HG03060 (cell line): Measurements from ENCODE around the gene GREB1.
A peak's percentile ranks its signal among the peaks of the same experiment; 100 is the strongest.

ENCODE experiments used
- ATAC-seq: cut with Tn5 transposase; IDR thresholded peaks from one replicate; pipeline ENCODE4 v1.9.1; 2021; ENCODE audit warnings: low read depth, moderate number of reproducible peaks; ENCODE audit not compliant: unreplicated experiment

The GREB1 gene

DNA sequence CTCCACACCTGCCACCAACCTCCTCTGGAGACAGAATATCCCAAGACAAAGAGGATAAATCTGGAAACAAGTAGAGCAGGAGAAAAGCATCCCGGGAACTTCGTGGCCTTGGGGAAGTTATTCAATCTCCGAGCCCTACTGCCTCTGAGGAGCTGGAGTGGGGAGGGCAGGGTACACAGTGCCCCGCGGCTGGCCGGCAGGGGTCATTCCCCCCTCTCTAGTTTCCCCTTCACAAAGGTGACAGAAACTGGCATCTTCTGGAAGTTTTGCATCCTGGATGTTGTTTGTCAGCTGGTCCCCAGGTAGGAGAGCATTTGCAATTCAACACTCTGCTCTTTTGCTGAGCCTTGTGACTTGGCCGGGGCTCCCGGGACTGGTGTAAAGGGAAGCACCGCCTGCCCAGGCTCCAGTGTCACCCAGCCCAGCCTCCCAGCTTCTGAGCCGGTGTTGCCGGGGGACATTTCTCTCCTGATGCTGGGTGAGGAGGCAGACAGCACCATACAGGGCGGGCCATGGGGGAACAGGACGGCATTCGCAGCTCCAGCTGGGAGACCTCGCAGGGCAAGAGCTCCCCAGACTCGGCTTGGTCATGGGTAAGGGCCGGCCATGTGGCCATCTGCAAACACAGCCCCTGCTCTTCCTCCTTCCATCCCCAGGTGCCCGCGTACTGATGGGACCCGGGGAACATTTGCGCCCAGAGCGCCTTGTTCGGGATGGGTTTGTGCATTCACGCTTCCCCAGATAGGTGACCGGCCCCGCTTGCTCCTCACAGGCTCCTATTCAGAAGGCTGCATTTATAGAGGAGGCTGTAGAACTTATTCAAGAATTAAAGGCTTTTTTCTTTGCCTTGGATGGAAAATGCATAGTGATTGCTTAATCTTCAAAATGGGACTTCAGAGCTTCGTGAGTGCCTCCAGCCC, 143.6 kb downstream of the GREB1 start:
- no peak for ATAC-seq

- ATAC-seq: no peak
Observed at GRCh38 chr2:11678306-11678960, 144.6 kb downstream of the GREB1 start.

DNA sequence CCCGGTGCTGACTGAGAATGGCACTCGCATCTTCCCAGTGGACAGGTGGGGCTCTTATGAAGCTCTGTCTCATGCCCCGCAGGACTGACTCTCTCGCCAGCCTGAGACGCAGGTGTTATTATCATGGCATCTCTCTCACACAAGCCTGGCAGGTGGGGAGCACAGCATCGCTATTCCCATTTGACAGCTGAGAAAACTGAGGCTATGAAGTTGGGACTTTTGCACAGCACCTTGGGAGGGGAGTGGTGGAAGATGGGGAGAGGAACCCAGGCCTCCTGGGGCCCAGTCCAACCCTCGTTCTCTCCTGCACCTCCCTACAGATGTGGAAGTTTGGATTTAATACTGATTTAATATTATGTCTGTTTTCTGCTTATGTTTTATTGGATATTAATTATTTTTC, 145.2 kb downstream of the GREB1 start:
- no peak for ATAC-seq

GRCh38 chr2:11679486-11680181, 145.8 kb downstream of the GREB1 start:
- ATAC-seq: no peak

DNA sequence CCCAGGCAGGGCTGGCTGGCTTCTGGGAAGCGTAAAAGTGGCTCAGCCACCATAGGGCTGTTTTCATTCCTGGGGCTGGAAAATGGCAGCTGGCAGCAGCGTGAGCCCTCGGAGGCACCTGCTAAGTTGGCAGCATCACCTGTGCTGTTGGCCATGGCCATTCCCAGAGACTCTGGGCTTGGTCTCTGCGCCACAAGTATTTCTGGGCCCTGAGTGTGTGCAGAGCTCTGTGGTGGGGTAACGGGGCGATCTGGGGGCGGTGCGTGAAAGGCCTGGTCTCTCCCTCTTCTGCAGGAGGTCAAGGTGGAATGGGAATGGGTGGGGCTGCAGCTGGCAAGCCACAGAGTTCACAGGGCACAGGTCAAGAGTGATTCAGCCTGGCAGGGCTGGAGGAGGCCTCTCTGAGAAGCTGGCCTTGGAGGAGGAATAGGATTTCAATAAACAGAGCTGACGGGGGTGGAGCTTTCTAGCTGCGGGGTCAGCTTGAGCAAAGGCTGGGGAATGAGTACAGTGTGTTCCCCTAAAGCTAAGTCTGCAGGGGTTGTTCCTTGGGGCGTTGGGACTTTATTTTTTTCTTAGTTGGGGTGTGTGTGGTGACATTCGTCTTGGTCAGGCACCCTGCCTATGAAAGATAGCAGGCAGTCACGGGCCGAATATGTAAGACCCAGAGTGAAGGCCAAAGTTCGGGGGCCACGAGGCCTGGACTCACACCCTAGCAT, 146.5 kb downstream of the GREB1 start:
- ATAC-seq: no peak

DNA sequence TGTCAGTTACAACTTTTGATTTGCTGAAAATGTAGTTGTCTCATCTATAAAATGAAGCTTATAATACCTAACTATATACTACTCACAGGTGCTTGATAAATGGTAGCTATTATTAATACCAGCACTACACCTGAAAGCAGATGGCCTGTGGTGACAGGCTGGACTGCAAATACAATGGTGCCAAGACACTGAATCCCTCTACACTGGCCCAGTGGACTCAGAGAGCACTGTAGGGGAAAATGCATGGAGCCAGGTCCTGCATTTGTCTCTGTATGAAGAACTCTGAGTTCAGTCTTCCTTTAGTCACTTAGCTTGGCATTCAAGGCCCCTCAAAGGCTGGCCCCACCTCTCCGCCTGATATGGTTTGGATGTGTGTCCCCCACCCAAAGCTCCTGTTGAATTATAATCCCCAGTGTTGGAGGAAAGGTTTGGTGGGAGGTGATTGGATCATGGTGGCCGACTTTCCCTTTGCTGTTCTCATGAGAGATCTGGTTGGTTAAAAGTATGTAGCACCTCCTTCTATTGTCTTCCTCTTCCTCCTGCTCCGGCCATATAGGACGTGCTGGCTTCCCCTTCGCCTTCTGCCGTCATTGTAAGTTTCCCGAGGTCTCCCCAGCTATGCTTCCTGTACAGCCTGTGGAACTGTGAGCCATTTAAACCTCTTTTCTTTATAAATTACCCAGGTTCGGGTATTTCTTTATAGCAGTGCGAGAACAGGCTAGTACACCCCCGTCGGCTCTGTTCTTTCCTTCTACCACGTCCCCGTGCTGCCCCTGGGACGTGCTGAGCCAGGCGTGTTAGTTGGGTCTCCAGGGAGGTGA, 147.3 kb downstream of the GREB1 start:
- ATAC-seq: no peak

DNA sequence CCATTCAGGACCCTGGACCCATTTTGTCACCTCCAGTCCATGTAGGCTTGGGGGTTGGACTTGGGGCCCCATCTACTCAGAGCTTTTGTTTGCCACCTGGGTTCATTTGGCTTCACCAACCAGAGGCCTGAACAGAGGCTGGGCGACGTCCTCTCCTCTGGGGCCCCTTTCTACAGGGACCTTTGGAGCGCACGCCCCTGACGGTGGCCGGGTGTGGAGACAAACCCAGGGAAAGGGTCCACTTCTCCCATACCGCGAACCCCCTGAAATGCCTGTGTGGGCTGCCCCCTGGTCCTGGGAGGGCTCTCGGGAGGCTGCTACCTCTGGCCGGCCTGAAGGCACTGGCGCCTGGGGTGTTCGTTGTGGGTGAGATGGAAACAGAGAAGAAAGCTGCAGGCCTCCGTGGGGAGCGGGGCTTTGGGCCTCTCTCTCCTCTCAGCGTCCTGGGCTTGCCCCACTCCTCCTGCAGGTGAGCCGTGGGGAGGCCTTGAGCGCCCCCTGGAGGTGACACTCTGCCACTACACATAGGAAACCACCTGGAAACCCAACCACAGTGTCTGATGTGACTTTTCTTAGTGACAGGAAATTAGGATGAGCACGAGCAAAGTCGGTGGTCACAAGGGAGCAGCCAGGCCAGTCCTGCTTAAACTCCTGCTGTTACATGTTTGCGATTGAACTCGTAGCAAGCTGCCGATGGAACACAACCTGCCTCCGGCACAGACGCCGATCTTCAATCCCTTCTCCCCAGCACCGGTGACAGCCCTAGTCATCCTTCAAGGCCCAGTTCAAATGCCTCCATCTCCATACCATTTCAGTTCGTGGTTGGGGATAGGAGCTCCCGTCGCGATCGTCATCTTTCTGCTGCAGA, 148.1 kb downstream of the GREB1 start:
- ATAC-seq: no peak

GRCh38 chr2:11682590-11682915, 148.7 kb downstream of the GREB1 start:
- ATAC-seq: no peak

GRCh38 chr2:11683476-11683875, 149.6 kb downstream of the GREB1 start:
- no peak for ATAC-seq

GRCh38 chr2:11683966-11684365, 150.1 kb downstream of the GREB1 start:
- no peak for ATAC-seq

- no peak for ATAC-seq
Observed at GRCh38 chr2:11684894-11685460, 151.1 kb downstream of the GREB1 start.

DNA sequence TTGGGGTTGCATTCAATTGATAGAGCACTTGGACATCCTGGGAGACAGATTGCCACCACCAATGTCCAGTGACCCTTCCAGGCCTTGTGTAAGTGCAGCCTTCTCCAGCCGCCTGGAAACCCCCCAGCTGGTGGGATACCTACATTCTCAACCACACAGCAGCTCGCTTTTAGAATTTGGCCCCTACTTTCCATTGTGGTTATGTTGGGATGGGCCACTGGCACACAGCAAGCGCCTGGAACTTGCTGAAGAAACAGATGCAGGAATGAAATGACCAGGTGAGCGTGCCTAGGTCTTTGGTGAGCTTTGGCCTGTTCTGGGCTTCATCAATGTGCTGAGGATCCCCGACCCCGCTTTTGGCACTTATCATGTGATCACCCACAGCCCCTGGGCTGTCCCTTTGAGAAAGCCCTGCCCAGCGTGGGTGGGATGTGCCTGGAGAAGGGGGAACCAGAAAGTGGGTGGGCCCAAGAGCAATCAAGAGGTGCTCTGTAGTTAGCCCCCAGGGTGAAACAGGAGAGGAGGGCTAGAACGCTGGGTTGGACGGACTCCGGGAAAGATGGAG, 152.1 kb downstream of the GREB1 start:
- no peak for ATAC-seq

DNA sequence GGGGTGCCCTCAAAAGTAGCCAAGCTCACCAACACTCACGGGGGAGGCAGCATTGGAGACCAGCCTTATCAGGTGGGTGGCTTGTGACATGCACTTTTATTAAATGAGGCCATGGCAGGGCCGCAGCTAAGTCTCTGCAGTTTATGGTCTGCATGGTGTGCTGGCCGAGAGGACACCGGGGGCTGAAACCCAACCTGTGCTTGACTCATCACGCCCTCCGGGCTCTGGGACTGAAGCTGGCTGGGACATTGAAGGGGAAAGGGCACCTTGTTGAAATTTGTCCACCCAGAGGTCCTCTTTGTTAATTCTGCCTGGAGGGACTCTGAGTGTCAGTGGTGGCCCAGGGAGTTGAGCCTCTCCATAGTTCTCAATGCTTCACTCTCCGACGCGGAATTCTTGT, 153.9 kb downstream of the GREB1 start:
- ATAC-seq: no peak

DNA sequence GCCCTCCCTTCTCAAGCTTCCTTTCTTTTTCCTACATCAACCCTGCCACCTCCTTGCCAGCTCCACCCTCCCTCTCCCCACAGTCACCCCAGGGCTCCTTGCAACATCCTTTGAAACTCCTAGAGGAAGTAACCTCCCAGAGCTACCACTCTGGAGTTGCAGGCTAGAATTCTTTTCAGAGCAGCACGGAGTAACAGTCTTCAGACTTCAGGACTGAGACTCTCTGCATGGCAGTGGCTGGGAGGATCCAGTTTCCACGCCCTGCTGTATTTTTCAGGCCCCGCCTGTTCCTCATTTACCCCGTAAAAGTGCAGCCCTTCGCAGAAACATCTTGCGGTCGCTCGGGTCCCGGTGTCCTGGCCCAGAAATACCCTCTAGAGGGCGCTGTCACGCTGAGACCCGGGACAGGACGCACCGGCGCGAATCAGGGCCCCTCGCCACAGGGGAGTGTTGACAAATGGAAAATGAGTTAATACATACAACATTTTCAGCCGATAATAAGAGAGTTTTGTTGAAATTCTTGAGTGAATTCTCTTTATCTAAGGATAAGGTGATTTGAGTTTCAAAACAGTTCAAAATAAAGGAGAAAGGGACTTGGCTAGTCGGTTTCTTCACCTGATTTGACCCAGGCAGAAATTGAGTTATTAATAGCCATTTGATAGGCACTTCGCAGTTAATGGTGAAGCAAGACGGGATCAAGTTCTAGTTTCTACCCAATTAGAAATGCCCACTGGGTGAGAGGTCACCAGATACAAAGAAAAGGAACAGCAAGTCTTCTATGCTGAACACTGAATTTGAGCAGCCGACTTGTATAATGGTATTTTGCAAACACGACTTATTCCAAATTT, 154.6 kb downstream of the GREB1 start:
- ATAC-seq: peak; percentile 47

DNA sequence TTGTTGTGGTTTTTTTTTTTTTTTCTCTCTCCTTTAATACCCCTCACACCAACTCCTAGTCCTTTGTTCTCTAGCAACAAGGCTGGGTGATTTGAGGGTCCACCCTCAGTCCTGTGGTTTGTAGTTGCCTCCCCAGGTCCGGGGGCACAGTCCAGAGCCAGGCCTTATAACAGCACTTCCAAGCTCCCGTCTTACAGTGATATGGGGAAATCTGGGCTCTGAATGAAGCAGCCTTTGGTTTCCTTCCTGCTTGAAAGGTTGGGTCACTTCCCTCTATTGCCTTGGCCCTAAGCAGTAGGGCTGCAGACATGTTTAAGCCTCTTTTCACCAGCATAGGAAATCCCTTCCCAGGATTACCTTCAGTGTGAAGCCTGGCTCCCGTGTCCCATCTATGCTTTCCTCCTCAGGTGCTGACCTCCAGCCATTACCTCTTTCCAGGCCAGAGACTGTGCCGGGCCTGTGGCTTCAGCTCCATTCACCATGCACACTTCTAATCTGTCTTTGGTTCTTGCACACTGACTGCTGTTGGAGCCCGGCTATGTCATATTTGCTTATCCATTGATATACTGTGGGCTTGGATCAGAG, 157.3 kb downstream of the GREB1 start:
- ATAC-seq: no peak
